Ishikawa (cell line): ENCODE data around the gene SLC18B1.

Experiments used
- CEBPB ChIP-seq: IDR thresholded peaks from 2 replicates; pipeline ENCODE4 v1.6.1; 2012
- CREB1 ChIP-seq: IDR thresholded peaks from 2 replicates; pipeline ENCODE4 v1.6.1; 2012; ENCODE audit warnings: low read depth
- EGR1 ChIP-seq: IDR thresholded peaks from 2 replicates; pipeline ENCODE4 v1.6.1; 2012
- EP300 ChIP-seq: IDR thresholded peaks from 2 replicates; pipeline ENCODE4 v1.6.1; 2012; ENCODE audit warnings: borderline replicate concordance
- MAX ChIP-seq: IDR thresholded peaks from 2 replicates; pipeline ENCODE4 v1.6.1; 2012
- NFIC ChIP-seq: IDR thresholded peaks from 2 replicates; pipeline ENCODE4 v1.6.1; 2012
- RAD21 ChIP-seq: IDR thresholded peaks from 2 replicates; pipeline ENCODE4 v1.6.1; 2012; ENCODE audit warnings: low read depth
- REST ChIP-seq: IDR thresholded peaks from 2 replicates; pipeline ENCODE4 v1.6.1; 2012; ENCODE audit warnings: low read depth, mild to moderate bottlenecking
- TAF1 ChIP-seq: IDR thresholded peaks from 2 replicates; pipeline ENCODE4 v1.6.1; 2012; ENCODE audit warnings: low read depth, mild to moderate bottlenecking
- TCF12 ChIP-seq: IDR thresholded peaks from 2 replicates; pipeline ENCODE4 v1.6.1; 2012; ENCODE audit warnings: low read depth
- TEAD4 ChIP-seq: IDR thresholded peaks from 2 replicates; pipeline ENCODE4 v1.6.1; 2012
- USF1 ChIP-seq: IDR thresholded peaks from 2 replicates; pipeline ENCODE4 v1.6.1; 2012
- YY1 ChIP-seq: IDR thresholded peaks from 2 replicates; pipeline ENCODE4 v1.6.1; 2012; ENCODE audit warnings: low read depth
- ZBTB7A ChIP-seq: IDR thresholded peaks from 2 replicates; pipeline ENCODE4 v1.6.1; 2012; ENCODE audit warnings: low read depth

GRCh38 chr6:132819405-132820161 lies 21.1 kb upstream of the SLC18B1 start:
- TF ChIP-seq TAF1 (no peak), USF1 (no peak), EP300 (no peak), REST (no peak), CREB1 (no peak), RAD21 (no peak), MAX (no peak), YY1 (no peak), TCF12 (no peak), CEBPB (no peak), ZBTB7A (no peak), EGR1 (no peak), NFIC (no peak), TEAD4 (no peak)
